Measurements from ENCODE around the gene KCNH4.

DNA sequence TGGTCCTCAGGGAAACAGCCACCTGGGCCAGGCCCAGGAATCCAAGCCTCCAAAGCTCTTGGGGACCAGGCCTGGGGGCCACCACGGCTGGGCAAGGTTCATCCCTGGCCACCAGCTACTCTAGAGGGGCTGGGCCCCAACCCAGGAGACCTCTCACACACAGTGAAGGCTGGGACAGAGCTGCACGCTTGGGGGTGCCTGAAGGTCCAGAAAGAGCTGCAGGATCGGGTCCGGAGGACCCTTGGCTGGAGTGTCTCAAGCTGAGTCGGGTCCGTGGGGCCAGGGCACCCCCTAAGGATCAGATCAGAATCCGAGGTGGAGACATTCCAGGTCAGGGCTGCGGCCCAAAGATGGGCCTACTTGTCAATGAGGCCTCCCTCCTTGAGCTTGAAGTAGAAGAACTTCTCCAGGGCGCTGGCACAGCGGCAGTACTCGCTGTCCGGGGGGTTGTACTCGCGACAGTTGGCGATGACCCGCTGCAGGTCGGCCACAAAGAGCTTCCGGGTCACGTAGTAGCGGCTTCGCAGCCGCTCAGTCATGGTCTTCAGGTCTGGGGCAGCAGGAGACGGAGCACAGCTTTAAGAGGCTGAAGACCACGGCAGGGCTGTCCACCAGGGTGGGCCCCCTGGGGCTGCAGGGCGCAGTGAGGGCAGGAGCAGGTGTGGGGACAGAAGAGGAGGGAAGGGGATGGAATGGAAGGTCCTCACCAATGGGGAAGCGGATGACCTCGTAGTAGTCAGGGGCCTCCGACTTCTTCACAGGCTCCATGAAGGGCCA is 67.5 kb downstream of the KCNH4 start:
- TF ChIP-seq CTCF (IDR thresholded peaks at IDR 0.05) (no peak), EZH2 (IDR thresholded peaks at IDR 0.05; ENCODE audit: borderline replicate concordance, insufficient read depth, low read depth, low read length, poor library complexity, severe bottlenecking) (no peak)

Measured in B cell (primary cell).